KOPT-K1 (cell line): ENCODE data around the gene TMEM147.
"Not testable (repeated sequence)": the region's sequence is repeated elsewhere in the genome, so short reads cannot be mapped to it uniquely, and the experiment has no call there.

Experiments used
- H3K27ac ChIP-seq: fragments of 200-600 bp; sonication (generic); 2 replicates; pipeline ENCODE4 v1.5.1; 2016; ENCODE audit warnings: antibody characterized with exemption, mild to moderate bottlenecking, low read depth, low read length; ENCODE audit not compliant: poor library complexity, severe bottlenecking
- H3K36me3 ChIP-seq: fragments of 200-600 bp; sonication (generic); 2 replicates; pipeline ENCODE4 v1.5.1; 2017; ENCODE audit warnings: antibody characterized with exemption, mild to moderate bottlenecking, low read length, moderate library complexity; ENCODE audit not compliant: insufficient read depth
- H3K9me3 ChIP-seq: fragments of 200-600 bp; sonication (generic); 2 replicates; pipeline ENCODE4 v1.5.1; 2017; ENCODE audit warnings: antibody characterized with exemption, low read length, mild to moderate bottlenecking; ENCODE audit not compliant: insufficient read depth, poor library complexity, severe bottlenecking

Gene TMEM147

DNA sequence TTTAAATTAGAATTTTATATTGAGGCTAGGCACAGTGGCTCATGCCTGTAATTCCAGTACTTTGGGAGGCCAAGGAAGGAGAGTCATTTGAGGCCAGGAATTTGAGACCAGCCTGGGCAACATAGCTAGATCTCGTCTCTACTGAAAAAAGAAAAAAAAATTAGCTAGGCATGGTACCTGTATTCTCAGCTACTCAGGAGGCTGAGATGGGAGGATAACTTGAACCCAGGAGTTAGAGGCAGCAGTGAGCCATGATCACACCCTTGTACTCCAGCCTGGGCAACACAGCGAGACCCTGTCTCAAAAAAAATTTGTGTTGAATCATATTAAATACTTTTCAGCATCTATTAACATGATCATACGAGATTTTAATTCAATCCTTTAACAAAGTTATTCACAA lies 45.4 kb downstream of the TMEM147 start:
- Histone ChIP-seq H3K36me3 (no peaks in the 10 kb centered on the region), H3K9me3 (no peaks in the 10 kb centered on the region)

DNA sequence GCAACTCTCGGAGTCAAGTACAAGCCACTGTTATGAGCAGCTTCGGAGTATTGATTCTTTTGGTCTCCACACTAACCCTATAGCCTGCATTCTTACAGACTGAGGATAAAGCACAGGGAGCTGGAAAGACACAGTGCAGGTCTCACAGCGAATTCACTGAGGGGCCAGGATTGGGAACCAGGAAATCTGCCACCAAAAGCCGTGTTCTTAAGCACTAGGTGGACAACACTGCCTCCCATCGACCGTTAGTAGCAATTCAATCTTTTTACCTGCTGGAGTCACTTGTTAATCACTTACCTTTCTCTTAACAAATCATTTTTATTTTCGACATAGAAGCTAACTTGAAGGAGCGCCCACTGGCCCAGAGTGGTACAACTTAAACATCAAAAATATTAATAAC lies 46.8 kb downstream of the TMEM147 start:
- Histone ChIP-seq H3K27ac (no peak overlapping the region), H3K9me3 (no peaks in the 10 kb centered on the region), H3K36me3 (no peaks in the 10 kb centered on the region)

More for the DNA sequence above, 45.4 kb downstream of the TMEM147 start:
- H3K27ac ChIP-seq = no peak overlapping the region

DNA sequence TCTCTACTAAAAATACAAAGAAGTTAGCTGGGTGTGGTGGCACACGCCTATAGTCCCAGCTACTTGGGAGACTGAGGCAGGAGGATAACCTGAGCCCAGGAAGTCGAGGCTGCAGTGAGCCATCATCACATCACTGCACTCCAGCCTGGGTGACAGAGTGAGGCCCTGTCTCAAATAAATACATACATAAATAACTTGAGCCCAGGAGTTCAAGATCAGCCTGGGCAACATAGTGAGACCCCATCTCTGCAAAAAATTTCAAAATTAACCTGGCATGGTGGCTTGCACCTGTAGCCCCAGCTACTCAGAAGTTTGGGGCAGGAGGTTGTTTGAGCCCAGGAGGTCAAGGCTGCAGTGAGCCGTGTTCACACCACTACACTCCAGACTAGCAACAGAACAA lies 49.6 kb downstream of the TMEM147 start:
- not testable (repeated sequence) for H3K27ac ChIP-seq, H3K9me3 ChIP-seq, H3K36me3 ChIP-seq

DNA sequence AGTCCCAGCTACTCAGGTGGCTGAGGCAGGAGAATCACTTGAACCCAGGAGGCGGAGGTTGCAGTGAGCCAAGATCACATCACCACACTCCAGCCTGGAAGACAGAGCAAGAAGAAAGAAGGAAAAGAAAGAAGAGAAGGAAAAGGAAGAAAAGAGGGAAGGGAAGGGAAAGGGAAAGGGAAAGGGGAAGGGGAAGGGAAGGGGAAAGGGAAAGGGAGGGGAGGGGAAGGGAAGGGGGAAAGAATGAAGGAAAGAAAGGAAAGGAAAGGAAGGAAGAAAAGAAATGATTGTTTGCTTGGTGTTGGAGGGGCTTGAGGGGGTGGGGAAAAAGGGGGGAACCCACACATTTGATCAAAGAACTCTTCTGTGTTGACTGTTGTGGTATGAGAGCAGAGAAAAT lies 50.5 kb downstream of the TMEM147 start:
- no peak overlapping the region for H3K27ac ChIP-seq
- H3K9me3 ChIP-seq = no peaks in the 10 kb centered on the region
- no peaks in the 10 kb centered on the region for H3K36me3 ChIP-seq

DNA sequence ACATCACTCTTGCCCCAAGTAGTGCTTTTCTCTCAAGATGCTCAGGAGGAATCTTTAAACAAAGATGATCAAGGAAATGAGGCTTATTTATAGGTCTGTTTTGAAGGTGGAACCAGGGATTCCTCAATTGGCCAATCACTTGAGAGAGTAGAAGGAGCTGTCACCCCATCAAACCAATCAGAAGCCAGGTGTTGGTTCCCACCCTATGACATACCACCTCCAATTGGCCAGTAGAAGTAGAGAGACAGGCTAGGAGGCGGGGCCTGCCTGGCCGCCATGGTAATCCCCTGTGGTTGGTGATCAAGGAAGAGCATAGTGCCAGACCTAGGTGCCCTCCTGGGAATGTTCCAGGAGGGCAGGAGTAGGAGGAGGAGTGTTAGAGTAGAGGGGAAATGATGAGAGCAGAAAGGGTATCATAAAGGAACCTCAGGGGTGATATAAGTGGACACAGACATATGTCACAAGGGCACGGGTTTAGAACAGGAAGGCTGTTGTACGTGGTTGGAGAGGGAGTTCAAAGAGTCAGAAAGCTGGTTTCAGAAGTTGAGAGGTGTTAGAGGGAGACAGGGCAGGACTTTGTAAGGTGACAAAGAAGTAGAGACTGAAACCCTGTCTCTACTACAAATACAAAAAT lies 51.1 kb downstream of the TMEM147 start:
- no peaks in the 10 kb centered on the region for H3K36me3 ChIP-seq
- H3K27ac ChIP-seq = no peak overlapping the region
- no peaks in the 10 kb centered on the region for H3K9me3 ChIP-seq
